Stimulated activated CD4-positive, alpha-beta T cell treated with anti-CD3 and anti-CD28 coated beads, Interleukin-12 subunit alpha, Interleukin-12 subunit beta, amount 100 ng/mL, for 4 hours (primary cell): ENCODE measurements around the gene TOR2A.

Experiments used
- DNase-seq: peaks from one replicate; pipeline ENCODE4 v3.0.0-alpha.2; 2020

TOR2A gene

GRCh38 chr9:127741831-127742434, 6.8 kb upstream of the TOR2A start:
- DNase-seq: no peak

DNA sequence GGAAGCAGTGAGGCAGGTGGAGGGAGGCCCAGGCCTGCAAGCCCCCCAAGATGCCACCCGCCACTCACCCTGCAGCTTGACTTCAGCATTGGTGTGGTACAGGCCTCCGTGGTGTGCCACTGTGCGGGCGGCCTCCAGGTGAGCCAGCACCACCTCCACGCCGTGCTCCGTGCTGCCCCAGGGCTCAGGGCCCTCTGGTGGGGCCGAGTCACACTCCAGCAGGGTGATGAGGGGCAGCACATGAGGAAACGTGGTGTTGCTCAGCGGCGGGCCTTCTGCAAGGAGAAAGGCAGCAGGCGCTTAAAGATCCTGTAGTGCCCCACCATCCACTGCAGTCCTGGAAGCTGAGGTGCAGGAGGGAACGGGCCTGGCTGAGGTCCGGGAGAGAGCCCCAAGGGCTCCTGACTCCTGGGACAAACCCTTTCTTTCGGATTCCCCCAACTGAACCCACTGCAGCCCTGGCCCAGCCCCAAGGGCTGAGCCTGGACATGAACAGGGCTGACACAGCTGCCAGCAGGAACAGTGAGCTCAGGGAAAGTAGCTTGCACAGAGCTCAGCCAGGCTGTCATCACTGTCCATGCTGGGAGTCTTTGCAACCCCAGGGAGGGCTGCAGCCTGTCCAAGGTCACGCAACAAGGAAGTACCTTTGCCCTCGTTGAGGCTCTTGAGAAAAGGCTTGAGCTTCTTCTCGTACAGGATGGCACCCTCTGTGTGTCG, 4.7 kb upstream of the TOR2A start:
- DNase-seq: no peak

GRCh38 chr9:127738666-127739065, 3.6 kb upstream of the TOR2A start:
- no peak for DNase-seq

DNA sequence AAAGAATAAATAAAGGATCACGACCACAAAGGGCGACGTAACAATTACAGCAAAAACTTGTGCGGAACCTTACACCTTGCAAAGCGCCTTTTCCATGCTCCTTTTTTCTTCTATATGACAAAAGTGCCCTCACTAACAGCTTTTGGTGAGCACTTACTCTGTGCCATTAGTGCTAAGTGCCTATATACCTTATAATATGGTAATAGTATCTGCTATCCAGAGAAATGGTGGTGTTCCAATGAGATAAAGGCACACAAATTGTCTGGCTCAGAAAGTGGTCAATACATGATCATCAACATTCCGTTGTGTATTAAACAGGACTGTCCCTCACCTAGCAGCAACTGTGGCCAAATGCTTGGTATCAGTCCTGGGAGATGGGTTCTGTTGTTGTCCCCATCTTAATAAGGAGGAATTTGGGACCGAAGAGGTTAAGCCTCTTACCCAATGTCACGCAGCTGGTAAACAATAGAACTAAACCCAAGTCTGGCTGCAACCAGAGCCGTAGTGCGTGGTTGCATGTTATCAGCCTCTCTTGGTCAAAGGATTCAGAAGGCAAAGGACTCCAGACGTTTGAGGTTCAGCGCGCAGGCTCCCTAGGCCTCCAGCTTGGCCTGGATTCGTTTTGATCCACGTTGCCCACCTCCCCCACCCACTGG, 564 bp upstream of the TOR2A start:
- DNase-seq: no peak

DNA sequence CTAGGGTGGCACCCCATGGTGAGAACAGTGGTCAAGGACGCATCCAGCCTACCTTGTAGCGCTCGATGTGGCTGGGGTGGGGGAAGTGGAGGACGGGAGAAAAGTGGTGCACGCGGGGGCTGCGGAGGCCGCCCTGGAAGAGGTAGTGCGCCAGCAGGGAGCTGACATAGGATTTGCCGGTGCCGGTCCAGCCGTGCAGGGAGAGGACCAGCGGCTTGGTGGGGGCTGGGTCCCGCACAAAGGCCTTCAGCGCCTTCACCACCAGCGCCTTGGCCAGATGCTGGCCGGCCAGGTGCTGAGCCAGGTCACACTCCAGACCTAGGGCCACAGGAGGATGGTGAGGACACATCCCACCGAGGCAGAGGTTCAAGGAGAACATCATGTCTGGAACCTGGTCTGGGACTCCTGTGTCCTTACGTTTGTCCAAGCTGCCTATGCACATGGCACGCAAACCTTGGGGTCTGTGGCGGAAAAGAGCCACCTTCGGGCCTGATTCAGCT, 797 bp downstream of the TOR2A start:
- DNase-seq: no peak

DNA sequence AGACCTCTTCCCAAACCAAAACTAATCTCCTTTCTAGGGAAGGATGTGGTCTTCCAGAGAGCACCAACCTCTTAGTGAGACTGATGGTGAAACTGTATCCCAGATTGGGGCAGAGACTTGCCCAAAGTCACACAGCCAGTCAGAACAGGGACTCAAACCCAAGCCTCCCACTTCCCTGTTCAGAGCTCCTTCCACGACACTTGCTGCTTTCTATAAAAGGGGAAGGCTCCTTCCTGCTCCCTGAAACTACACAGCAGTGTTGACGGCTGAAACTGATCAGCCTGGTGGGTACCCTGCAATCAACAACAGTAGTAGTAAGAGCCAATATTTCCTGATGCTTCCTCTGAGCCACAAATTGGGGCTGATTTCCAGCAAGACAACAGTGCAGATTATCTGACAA, 1.5 kb downstream of the TOR2A start:
- no peak for DNase-seq

DNA sequence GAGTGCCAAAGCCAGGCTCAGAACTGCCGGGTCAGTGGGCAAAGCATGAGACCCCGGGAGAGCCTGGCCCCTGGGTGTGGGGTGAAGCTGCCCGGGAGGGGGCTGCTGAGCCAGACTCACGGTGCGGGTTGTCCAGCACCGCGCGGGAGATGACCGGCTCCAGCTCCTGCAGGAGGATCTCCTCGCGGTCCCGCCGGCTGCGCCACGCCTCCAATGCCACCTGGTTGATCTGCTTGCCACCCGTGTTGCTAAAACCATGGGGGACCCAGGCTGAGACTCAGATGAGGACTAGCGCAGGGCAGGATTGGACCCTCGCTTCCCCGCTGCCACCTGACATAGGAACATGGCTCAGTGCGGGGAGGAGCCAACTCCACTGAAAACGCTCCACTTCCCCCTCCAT, 2.6 kb downstream of the TOR2A start:
- DNase-seq: no peak

DNA sequence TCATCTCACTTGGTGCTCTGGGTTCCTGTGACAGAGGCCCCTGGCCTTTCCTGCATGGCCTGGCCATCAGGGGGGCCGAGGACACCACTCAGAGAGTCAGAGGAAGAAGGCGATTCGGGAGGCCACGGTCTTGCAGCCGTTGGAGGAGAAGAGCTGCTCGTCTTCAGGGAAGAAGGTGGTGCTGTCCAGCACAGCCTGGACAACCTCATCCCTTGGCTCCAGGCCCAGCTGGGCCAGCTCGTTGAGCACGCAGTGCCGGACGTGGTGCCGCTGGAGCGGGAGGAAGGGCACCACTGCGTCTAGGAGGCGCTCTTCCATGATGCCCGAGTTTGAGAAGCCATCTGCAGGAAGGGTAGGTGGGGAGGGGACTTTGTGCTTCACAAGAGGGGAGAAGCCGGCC, 3.2 kb downstream of the TOR2A start:
- no peak for DNase-seq

GRCh38 chr9:127730799-127731410, 4.2 kb downstream of the TOR2A start:
- DNase-seq: no peak

DNA sequence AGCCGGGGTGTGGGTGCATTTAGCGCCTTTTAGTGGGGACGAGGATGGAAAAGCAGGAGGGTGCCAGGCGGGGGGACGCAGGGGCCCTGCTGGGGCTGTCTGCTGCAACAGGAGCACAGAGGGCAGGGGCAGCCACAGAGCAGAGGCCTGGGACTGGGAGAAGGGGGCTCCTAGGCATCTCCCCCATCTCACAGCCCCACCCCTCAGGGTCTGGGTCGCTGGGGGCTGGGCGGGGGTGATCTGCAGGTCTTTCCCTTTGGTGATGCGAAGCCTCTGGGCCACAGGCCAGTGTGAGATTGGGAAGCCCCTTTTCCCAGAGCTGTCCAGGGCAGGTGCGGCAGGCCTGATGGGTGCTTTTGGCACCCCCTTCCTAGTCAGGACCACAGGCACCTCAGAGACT, 4.8 kb downstream of the TOR2A start:
- no peak for DNase-seq

- no peak for DNase-seq
Measured at GRCh38 chr9:127729522-127730256, 5.4 kb downstream of the TOR2A start.

GRCh38 chr9:127728808-127729207, 6.3 kb downstream of the TOR2A start:
- DNase-seq: no peak

DNA sequence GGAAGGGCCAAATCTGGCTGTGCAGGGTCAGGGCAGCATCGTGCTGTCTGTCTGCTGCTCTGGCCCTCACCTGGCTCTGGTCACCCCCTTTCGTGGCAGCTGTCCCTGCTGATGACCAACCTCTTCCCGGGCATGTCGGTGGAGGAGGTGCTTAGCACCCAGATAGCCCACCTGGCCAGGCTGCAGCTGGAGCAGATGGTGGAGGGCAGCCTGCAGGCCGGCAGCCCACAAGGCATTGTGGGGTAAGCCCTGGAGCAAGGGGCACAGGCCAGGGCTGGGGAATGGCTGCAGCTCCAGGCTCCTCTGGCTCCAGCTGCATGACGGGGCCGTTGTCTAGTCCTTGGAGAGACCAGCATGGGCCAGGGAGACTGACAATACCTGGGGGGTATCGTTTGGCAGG, 8.2 kb downstream of the TOR2A start:
- DNase-seq: no peak

- no peak for DNase-seq
Measured at GRCh38 chr9:127724012-127724411, 11.1 kb downstream of the TOR2A start.

- DNase-seq: no peak
Measured at GRCh38 chr9:127723444-127723843, 11.7 kb downstream of the TOR2A start.

DNA sequence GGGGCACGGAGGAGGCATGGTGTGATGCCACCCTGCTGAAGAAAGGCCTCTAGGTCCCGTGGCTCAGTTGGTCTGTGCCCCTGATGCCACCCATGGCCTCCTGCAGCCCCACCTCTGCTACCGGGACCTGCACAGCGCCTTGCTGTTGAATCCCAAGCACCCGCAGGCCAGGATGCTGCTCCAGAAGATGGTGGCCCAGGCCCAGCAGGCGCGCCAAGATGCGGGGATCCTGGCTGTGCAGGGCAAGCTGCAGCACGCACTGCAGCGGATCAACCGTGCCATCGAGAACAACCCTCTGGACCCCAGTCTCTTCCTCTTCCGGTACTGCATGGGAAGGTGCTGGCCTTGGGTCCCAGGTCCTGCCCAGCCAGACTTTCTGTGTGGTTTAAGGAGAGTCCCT, 12.1 kb downstream of the TOR2A start:
- no peak for DNase-seq

DNA sequence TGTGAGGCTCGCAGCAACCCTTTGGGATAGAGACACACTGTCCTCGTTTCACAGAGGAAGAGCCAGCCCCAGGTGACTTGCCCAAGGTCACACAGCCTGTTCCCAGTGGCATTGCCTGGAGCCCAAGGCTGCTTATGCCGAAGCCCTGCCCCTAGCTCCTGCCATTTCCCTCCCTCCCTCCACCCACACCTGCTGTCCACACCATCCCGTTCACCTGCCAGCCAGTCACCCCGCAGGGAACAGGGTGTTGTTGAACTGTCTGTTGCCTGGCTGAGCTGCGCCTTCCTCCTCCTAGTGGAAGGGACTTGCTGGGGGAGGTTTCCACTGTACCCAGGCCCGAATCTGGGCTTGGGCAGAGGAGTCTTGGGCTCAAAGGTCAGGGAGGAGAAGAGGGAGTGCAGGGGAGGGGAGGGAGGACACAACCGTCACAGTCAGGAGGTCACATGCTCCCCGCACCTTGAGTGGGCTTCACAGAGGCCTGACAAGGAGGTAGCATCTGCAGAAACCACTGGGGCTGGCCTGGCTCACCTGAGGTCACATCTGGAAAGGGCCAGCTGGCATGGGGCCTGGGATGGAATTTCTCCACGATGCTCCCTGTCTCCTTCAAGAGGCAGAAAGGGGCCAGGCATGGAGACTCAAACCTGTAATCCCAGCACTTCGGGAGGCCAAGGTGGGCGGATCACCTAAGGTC, 12.9 kb downstream of the TOR2A start:
- DNase-seq: no peak

DNA sequence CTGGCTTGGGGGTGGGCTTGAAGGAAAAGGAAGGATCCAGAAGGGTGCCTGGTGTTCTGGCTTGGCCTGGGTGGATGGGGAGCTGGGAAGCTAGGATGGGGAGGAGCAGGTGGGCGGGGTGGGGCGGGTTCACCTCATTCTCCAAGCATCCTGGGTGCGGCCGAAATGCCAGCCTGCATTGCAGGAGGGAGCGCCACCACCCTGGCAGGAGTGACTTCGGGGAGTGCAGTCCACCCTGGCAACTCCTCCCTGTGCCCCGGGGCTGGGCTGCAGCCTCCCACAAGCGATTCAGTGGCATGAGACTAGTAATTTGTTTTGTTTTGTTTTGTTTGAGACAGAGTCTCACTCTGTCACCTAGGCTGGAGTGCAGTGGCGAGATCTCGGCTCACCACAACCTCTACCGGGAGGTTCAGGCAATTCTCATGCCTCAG, 13.7 kb downstream of the TOR2A start:
- no peak for DNase-seq

DNA sequence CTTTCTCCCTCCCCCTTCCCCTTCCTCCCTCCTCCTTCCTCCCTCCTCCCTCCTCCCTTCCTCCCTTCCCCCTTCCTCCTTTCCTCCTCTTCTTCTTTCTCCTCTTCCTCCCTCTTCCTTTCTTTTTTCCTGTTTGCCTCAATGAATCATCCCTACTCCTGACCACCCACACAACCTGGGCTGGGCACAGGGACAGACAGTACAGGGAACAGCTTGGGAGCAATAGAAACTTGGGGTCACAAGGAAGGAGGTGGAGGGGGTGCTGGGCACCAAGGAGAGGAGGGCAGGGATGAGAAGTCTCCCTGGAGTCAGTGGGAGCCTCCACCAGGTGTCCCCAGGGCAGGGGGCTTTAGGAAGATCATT, 14.2 kb downstream of the TOR2A start:
- DNase-seq: no peak

DNA sequence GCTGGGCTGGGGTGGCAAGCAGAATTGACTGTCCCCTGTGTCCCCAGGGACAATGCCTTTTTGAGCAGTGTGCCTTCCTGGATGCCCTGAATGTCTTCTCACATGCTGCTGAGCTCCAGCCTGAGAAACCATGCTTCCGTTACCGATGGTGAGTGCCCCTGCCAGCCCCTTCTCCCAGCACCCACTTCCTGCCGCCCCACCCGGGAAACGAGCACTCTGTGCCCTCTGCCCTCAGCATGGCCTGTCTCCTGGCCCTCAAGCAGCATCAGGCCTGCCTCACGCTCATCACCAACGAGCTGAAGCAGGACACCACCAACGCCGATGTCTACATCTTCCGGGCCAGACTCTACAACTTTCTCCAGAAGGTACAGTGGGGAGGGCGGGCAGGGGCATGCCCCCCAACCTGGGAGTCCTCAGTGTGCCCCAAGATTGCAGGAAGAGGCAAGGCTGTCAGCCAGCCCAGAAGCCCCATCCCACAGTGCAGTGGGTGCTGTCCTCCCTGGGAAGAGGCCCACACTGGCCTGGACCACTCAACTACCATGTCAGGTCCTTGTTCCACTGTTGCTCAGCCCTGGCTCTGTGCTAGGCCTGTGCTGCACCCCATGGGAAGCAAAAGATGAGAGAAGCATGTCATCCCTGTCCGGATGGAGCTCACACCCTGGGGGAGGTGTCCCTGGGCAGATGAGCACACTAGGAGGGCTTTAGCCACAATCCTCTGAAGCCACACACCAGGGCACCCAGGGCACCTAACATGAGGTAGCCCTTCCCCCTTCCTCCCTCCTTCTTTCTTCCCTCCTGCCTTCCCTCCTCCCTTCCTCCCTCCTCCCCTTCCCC, 14.8 kb downstream of the TOR2A start:
- no peak for DNase-seq

- no peak for DNase-seq
Measured at GRCh38 chr9:127717766-127718165, 17.3 kb downstream of the TOR2A start.

DNA sequence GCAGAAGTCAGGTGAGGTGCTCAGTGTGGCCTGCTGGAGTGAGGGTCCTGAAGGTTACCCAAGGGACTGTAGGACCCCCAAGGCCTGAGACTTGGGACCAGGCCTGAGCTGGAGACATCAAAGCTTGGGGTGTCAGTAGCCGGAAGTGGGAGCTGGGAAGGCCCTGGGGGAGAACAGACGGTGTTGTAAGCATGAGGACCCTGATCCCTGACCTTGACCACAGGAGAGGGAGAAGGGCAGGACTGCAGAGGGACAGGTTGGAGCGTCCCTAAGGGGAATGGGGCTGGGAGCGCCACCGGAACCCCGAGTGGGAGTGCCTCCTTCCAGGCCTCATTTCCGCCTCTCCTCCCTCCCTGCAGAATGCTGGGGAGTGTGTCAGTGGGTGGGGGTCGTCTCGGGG, 18.7 kb downstream of the TOR2A start:
- DNase-seq: no peak
